Measurements from ENCODE around the gene CHST4.
"Not testable (repeated sequence)": the region's sequence is repeated elsewhere in the genome, so short reads cannot be mapped to it uniquely, and the experiment has no call there.

The CHST4 gene

GRCh38 chr16:71526111-71526631 lies at the start of gene CHST4:
Gene CHST4, plus strand, starts transcription at chr16:71526426. Its CDS starts 10,252 bp downstream, at chr16:71536678.
- no peak for DNase-seq

GRCh38 chr16:71476457-71477124 lies 49.6 kb upstream of the CHST4 start:
- no peak for DNase-seq

GRCh38 chr16:71479420-71479819 lies 46.8 kb upstream of the CHST4 start:
- DNase-seq = no peak

GRCh38 chr16:71480956-71481355 lies 45.3 kb upstream of the CHST4 start:
- DNase-seq = no peak

- no peak for DNase-seq
Observed at GRCh38 chr16:71482569-71482968, 43.7 kb upstream of the CHST4 start.

- peak; percentile 84 for DNase-seq
Observed at GRCh38 chr16:71484006-71484893, 42.0 kb upstream of the CHST4 start.

- no peak for DNase-seq
Observed at GRCh38 chr16:71489122-71489521, 37.1 kb upstream of the CHST4 start, which contains the start of gene ZNF19. Gene ZNF19, minus strand, starts transcription at chr16:71489324. Its CDS starts 7,210 bp downstream, at chr16:71482114.

GRCh38 chr16:71490361-71490760 lies 35.9 kb upstream of the CHST4 start:
- no peak for DNase-seq

- DNase-seq = no peak
Observed at GRCh38 chr16:71491054-71491453, 35.2 kb upstream of the CHST4 start.

GRCh38 chr16:71492786-71493185 lies 33.4 kb upstream of the CHST4 start:
- DNase-seq = no peak

GRCh38 chr16:71493213-71493612 lies 33.0 kb upstream of the CHST4 start:
- no peak for DNase-seq

GRCh38 chr16:71498031-71498430 lies 28.2 kb upstream of the CHST4 start:
- DNase-seq = no peak

- DNase-seq = peak; percentile 62
Observed at GRCh38 chr16:71499775-71500364, 26.4 kb upstream of the CHST4 start.

- DNase-seq = no peak
Observed at GRCh38 chr16:71500964-71501363, 25.3 kb upstream of the CHST4 start.

GRCh38 chr16:71501547-71501946 lies 24.7 kb upstream of the CHST4 start:
- DNase-seq = no peak

GRCh38 chr16:71504051-71504450 lies 22.2 kb upstream of the CHST4 start:
- not testable (repeated sequence) for DNase-seq

- no peak for DNase-seq
Observed at GRCh38 chr16:71504901-71505300, 21.3 kb upstream of the CHST4 start.

- no peak for DNase-seq
Observed at GRCh38 chr16:71507061-71507460, 19.2 kb upstream of the CHST4 start.

GRCh38 chr16:71513302-71513701 lies 12.9 kb upstream of the CHST4 start:
- no peak for DNase-seq

GRCh38 chr16:71514476-71514875 lies 11.8 kb upstream of the CHST4 start:
- DNase-seq = no peak

- no peak for DNase-seq
Observed at GRCh38 chr16:71515026-71515425, 11.2 kb upstream of the CHST4 start.

- DNase-seq = no peak
Observed at GRCh38 chr16:71520550-71520949, 5.7 kb upstream of the CHST4 start.

All from CD4-positive, alpha-beta T cell treated with Interleukin-4 for 4 hours (primary cell).